Smooth muscle cell of the brain vasculature (primary cell): ENCODE measurements around the gene ZCCHC14.
A peak's percentile ranks its signal among the peaks of the same experiment; 100 is the strongest.

ENCODE experiments used
- DNase-seq: peaks from one replicate; pipeline ENCODE4 v3.0.0-alpha.2; 2012; ENCODE audit warnings: low read depth, low spot score

The ZCCHC14 gene

DNA sequence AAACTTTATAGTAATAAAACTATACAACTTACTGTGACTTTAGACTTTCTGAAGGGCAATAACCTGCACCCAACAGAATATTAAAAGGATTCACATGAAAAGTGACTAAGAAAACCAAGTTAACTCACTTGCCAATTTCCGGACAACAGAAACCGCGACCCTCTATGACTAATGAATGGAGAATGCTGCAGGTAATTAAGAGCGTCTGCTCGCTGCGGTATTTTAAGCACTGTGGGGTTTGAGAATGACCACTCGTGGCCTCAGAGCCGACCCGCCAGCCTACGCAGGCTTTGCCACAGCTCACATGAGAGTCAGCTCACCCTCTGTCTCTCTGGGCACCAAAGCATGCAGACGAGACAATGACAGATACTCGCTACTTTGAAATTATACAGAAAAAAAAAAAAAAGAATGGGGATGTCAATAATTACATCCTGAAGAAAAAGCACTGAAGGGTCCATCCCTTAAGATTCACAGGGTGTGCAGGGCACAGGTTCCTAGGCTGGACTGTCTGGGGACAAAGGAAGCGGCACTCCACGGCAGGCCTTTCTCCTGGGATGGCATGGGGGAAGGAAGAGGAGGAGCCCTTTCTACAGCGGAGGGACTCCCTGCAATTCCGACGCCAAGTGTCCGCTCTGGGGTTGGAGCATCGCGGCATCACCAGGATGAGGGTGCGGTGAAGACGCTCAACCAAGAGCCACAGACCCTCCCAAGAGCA is 35.0 kb downstream of the ZCCHC14 start:
- no peak for DNase-seq

DNA sequence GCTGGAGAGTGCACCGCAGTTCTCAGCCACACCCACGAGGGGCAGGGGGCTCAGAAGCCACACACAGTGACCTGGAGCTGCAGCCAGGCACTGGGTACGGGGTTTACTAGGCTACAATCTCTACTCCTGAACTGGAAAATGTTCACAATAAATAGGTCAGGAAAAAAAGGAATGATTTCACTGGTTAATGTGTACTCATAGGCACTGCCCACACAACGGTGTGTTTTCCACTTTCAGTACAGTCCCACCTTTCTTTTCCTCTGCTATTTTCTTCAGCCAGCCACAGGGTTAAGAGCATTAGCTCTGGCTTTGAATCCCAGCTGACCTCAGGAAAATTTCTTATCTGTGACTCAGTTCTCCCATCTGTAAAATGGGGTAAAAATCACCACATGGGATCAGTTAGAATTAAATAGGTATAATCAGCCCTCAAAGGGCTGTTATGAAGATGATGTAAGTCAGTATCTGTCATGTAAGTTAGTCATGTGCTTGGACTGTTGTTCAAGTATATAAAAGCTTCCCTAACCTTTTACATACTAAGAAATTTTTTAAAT is 35.7 kb downstream of the ZCCHC14 start:
- no peak for DNase-seq

- DNase-seq = no peak
Measured at GRCh38 chr16:87454391-87454790, 38.4 kb downstream of the ZCCHC14 start.

DNA sequence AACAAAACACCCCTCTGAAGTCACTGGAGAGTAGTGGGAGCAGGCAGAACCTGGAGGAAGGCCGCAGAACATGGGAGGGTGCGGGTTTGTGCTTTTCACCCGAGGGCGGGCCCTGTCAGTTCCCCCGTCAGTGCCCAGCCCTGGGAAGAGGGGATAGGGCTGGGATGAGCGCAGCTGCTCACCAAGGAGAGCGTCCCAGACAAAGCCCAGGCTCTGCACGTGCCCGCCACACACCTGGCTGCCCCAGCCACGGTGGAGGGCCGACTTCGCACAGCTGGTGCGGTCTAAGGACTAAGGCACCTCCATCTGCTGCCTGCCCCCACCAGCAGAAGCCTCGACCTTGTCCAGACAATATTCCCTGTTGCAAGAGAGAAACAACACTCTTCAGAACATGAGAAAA is 39.5 kb downstream of the ZCCHC14 start:
- no peak for DNase-seq

- DNase-seq = no peak
Measured at GRCh38 chr16:87451563-87452210, 41.1 kb downstream of the ZCCHC14 start.

GRCh38 chr16:87448866-87449265 is 44.0 kb downstream of the ZCCHC14 start:
- no peak for DNase-seq

DNA sequence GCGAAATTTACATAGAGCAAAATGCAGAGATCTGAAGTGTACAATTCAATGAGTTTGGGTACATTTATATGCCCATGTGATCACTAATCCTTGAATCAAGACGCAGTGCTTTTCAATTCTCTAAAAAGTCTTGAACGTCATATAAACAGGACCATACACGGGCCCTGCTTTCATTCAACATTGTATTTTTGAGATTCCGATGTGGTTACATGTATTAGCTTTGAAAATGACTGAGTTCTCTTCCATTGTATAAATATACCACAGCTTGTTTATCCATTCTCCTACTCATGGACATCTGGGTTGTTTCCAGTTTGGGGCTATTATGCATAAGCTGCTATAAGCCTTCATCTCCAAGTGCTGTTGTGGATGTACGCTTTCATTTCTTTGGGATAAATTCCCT is 45.5 kb downstream of the ZCCHC14 start:
- no peak for DNase-seq

DNA sequence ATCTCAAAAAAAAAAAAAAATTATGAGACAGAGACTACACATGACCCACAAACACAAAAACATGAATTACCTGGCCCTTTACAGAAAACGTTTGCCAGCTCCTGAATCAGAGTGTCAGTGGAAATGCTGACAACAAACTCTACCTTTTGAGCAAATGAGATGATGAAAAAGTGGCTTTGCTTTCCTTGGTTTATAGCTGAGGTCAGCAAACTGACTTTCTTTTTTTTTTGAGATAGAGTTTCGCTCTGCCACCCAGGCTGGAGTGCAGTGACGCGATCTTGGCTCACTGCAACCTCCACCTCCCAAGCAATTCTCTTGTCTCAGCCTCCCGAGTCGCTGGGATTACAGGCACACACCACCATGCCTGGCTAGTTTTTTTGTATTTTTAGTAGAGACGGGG is 46.3 kb downstream of the ZCCHC14 start:
- no peak for DNase-seq

DNA sequence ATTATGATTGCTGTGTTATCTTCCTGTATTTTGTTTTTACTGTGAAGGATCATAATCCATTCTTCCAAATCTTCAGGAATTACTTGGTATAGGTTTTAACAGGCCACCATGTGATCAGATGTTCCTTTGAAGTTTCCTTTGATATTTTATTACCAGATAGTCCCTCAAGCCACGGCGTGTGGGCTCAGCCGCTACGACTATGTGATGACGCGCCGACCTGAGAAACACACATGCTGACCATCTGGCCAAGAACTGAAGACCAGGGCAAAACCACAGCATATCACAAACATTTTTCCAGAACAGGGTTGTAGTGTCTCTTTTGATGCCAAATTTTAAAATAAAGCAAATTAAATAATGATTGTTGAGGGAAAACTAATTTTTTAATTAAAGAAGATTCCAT is 47.3 kb downstream of the ZCCHC14 start:
- DNase-seq = no peak

- DNase-seq = no peak
Measured at GRCh38 chr16:87443964-87444363, 48.9 kb downstream of the ZCCHC14 start.

DNA sequence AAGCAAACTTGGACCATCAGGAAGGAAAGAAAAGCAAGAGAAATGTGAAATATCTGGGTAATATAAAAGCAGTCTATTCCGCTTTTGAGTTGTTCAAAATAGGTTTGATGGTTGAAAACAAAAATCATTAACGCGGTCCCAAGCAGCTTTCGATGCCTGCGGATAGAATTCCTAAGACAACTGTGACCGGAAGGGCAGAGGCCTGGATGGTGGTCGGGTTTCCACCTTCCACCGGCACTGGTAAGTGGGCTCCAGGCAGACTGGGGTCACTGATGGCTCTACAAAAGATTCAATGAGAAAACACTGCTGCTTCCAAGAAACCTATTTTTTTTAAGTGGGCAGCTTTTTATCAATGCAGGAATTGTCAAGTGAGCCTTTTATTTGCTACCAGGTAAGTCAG is 49.8 kb downstream of the ZCCHC14 start:
- DNase-seq = no peak

DNA sequence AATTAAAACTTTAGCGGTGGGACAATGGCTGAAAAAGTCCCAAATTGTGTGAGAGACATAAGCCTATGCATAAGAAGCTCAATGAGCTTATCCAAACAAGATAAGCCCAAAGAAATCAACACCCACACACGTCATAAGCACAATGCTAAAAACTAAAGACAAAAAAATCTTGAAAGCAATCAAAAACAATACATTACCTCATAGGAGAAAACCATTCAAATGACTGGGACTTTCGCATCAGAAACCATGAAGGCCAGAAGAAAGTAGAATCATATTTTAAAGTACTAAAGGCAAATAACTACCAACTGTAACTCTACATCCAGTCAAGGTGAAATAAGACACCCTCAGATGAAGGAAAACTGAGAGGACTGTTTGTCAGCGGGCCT is 50.2 kb downstream of the ZCCHC14 start:
- DNase-seq = no peak

GRCh38 chr16:87441886-87442580 is 50.8 kb downstream of the ZCCHC14 start:
- DNase-seq = no peak

- DNase-seq = no peak
Measured at GRCh38 chr16:87439926-87440325, 52.9 kb downstream of the ZCCHC14 start.

DNA sequence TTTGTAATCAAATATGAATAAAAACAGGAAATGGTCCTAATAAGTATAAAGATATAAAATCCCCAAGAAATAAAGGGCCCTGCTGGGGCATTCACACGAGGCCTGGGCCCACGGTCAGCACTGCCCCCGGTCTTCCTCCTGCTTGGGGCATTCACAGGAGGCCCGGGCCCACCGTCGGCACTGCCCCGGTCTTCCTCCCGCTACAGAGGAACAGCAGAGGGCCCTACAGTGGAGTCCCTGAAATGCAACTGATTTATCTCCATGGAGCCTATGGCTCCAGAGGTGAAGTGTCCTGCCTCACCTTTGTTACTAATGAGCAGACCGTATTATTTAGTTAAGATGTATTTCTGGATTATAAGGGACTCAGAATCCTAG is 54.2 kb downstream of the ZCCHC14 start:
- no peak for DNase-seq

GRCh38 chr16:87437911-87438610 is 54.8 kb downstream of the ZCCHC14 start:
- DNase-seq = no peak

GRCh38 chr16:87437327-87437726 is 55.5 kb downstream of the ZCCHC14 start:
- DNase-seq = no peak

DNA sequence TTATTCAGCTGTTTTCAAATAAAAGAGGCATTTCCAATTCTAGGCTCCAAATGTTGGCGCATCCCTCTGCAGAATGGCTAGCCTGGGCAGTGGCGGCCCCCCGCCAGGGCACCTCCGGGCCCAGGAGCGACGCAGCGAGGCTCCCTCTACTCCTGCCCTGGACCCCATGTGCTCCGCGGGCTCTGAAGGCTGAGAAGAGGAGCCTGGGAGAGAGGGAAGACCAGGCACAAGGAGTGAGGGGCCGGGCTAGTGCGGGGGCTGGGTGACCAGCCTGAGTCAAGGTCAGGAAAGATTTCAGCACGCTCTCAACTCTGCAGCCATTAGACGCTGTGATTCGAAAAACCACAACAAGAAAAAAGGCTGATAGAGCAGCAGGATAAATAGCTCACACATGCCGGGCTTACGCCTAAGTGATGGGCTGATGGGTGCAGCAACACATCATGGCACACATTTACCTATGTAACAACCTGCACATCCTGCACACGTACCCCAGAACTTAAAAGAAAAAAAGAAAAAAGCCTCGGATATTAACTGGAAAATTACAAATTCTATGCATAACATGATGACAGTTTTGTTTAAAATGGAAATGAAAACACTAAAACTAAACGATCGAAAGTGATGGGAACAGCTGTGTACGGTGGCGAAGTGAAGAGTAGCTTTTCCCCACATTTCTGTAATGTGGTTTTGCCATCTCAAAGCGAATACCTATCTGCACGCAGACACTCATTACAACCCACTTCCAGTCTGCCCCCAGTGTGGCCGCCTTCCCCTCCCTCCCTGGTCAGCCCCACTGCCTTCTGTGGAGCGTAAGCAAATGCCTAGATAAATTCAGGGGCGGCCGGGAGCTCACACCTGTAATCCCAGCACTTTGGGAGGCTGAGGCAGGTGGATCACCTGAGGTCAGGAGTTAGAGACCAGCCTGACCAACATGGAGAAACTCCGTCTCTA is 56.3 kb downstream of the ZCCHC14 start:
- no peak for DNase-seq

DNA sequence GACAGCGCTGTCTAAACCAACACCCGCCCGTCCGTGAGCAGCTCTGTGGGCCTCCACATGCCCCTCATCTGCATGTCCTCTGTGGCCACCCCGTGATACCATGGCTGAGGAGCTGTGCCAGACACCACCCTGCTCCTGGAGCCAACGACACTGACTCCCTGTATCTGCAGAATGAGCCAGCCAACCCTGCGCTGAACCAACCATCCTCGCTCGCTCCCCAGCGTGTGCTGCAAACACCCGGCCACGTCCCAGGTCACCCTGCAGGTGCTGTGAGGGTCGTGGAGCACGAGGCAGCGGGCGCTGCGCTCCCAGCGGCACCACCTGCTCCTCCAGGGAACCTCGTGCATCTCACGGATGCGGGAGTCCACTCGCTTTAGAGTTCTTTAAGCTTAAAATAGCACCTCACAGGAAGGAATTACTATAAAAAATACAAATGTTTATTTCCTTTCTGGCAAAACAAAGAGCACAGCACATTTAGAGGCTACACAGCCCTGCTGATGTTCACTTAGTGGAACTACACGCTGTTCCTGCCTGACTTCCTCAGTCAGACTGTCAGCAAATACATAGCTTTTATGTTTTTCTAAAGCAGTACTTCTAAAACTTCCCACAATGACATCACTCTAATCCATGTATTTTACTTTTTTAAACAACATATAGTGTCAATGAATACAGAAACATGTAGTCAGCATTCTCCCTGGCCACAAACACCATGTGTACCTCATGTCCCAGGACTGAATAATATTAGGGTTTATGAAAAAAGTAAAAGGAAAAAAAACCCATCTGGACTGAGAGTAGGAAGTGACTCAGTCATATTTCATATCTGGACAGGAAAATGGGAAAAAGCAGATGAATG is 57.2 kb downstream of the ZCCHC14 start:
- DNase-seq = peak; percentile 45

- DNase-seq = no peak
Measured at GRCh38 chr16:87434146-87434667, 58.6 kb downstream of the ZCCHC14 start.
